HG03135 (cell line): Measurements from ENCODE around the gene KAT7.
A peak's percentile ranks its signal among the peaks of the same experiment; 100 is the strongest.

Source experiments
- ATAC-seq: cut with Tn5 transposase; IDR thresholded peaks from one replicate; pipeline ENCODE4 v1.9.1; 2021; ENCODE audit warnings: mild to moderate bottlenecking, moderate library complexity; ENCODE audit not compliant: unreplicated experiment

The KAT7 gene

DNA sequence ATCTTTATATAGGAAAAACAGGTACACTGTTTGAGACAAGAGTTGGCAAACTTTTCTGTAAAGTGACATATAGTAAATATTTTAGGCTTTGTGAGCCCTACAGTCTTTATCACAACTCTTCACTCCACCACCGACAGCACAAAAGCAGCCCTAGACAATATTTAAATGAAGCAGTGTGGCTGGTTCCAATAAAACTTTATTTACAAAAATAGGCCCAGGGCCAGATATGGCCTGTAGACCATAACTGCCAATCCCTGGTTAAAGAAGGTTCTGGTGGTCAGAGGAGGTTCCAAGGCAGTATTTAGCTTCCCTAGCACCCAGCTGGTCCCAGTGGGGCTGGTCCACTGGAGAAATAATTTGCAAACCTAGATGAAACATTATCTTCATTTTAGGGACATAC, 28.2 kb upstream of the KAT7 start:
- no peak for ATAC-seq

DNA sequence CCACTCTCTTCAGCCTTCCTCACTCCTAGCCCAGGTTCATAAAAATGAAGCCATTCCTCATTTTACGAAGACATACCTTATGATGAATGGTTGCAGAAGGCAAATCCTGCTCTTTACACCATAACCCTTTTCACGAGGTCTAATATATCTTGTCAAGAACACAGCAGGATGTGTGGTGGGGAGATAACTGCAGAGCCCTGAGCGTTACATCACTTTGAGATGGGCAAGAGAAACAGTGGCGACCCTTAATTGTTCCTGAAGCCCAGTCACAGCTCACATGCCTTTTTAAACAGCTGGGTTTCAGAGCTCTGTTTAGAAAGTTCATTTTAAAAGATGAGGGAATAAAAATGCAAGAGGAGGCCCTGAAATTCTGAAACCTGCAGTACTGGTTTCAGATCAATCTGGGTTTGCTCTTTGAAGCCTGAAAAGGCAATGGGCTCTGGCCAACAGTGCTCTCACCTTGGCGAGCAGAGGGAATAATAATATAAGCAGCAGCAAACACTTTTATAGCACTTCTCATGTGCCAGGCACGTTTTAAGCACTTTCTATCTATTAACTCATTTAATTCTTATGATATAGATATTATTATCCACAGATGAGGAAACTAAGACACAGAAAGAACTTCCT, 27.4 kb upstream of the KAT7 start:
- ATAC-seq, result no peak

DNA sequence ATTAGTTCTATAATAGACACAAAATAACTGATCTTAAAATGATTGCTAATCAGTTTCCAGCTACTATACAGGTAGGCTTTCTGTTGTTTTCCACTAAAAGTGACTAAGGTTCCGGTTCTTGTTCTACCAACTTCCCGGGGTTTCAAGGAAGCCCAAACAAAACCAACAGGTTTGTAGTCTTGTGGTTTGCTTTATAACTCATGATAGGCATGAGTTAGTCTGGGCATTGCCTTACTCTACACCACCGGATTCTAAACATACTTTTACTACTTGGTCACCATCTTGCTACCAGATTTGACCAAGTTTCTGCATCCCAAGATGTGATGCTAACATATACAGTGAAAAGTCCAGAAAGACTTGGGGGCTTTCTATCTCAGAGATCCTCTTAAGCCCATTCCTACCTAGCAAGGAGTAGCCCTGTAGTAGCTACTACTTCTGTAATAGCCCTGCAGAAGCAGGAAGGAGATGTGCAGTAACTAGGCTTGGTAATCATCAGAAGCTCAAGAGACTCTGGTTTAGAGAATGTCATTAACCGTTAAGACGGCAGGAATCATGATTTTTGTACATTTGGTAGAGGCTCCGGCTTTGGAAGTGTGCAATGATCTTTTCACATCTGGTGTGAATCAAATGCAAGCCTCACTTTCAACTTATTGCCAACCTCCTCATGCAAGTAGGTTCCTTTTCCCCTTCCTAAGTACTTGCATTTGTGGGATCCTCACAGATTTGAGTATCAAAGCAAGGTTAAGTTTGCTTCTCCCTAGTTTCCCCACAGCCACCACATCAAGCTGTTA, 26.1 kb upstream of the KAT7 start:
- ATAC-seq, result no peak

DNA sequence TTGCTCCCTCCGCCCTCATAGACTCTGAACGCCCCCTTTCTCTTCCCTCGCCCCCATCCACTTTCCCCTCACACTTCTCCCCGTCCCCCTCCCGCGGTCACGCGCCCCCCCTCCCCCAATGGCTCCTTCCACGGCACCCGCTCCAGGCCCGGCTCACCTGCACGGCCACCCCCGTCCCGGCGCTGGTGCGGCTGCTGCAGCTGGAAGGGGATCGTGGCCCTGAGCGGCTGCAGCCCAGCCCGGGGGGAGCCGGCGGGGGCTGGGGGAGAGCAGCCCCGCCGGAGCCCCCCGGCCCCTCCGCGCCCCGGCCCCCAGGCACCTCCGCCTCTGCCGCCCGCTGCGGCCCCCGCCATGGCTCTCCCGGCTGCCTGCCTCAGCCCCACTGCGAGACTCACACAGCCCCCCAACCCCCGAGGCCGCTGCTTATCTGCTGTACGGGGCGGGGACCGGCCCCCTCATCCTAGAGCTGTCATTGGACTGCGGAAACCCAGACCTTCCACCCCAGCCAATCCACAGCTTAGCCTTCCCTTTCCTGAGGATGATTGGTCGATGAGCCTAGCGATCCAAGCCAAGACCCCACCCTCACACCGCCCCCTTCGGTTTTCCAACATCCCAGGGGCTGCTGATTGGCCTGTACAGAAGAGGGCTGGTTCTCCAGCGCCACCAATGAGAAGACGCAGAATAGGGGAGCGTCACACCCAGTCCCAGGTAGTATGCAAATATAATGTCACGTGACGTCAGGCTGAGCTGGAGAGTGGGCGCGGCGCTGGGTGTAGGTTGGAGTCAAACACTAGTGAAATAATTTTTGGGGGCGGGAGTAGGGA, 24.5 kb upstream of the KAT7 start, which contains the start of gene FAM117A:
Gene FAM117A (minus strand): TSS at position 397 of the 824 bp plus-strand sequence. CDS start 44 bp downstream, at position 353.
- peak; percentile 89 for ATAC-seq

DNA sequence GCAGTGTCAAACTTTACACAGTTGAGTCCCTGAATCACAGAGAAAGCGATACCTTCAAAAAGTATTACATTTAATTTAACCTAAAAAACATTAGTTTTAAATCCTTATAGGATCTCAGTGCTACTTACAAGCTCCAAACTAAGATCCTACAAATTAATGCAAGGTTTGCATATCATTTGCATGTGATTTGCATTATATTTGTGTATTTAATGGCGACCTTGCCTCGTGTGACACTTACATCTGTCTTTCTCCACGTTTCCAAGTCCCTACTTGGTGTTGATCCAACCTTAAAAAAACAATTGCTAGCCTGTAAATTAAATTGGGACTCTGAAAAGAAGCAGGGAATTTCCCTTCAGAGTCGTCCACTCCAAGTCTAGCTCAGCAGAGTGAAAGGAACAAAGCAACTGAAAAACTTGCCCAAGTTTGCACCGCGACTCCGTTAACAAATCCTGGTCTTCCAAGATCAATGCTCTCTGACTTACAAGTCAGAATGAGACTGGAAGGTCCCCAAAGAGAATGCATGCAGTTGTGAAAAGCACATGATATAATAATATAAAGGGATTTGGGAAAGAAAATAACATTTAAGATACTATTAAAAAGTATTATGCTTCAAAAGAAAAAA, 23.8 kb upstream of the KAT7 start:
- ATAC-seq, result no peak

DNA sequence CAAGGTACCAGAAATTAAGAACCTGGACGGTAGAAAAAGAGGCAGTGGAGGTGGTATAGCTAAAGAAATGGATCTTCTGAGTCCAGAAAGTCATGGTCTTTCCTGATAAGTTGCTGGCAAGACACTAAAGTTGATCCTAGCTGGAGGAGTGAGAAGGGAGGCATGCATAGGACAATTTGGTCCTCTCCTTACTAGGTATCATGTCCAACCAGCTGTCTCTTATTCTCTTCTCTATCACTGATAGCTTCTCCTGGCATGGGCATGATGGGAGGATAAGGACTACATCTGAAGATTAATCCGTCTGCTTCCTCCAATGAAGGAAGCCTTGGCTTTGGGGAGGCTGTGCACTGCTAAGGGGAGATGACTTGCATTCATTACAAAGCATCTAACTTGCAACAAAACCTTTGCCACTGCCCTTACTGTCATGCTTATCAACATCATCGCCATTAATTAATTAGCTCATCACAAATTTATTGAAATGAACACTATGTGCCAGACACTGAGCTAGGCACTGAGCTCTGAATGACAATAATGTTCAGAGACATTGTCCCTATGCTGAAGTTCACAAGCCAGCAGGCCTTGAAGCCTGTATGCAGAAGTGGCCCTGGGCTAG, 21.5 kb upstream of the KAT7 start:
- no peak for ATAC-seq

DNA sequence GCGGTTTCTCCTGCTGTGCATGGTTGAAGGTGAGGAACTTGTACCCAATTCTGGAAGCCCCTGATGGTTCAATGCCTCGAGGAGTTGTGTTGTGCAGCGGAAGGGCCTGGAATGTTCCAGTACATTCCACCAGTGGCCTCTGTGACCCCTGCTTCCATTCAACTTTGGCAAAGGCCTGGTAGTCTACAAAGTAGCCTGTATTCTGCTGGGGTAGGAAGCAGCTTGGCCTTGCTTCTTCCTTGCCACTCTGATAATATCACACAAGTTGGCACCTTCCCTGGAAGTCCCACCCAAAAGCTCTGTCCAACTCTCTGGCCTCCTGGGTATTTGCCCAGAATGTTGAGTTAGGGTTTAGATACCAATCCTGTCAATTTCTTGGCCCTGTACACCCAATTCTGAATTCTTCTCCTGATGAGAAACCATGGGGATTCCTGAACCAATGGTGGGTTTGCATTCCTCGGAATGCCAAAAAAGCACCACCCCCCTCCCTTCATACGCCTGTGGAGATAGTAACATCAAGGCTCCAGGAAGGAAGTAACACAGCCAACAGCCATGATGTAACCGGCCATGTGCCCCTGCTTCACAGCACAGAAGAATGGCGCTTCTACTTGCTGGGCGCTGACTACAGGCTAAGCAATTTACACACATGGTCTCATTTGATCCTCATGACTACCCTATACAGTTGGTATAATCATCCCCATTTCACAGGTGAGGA, 12.8 kb upstream of the KAT7 start:
- ATAC-seq, result no peak

DNA sequence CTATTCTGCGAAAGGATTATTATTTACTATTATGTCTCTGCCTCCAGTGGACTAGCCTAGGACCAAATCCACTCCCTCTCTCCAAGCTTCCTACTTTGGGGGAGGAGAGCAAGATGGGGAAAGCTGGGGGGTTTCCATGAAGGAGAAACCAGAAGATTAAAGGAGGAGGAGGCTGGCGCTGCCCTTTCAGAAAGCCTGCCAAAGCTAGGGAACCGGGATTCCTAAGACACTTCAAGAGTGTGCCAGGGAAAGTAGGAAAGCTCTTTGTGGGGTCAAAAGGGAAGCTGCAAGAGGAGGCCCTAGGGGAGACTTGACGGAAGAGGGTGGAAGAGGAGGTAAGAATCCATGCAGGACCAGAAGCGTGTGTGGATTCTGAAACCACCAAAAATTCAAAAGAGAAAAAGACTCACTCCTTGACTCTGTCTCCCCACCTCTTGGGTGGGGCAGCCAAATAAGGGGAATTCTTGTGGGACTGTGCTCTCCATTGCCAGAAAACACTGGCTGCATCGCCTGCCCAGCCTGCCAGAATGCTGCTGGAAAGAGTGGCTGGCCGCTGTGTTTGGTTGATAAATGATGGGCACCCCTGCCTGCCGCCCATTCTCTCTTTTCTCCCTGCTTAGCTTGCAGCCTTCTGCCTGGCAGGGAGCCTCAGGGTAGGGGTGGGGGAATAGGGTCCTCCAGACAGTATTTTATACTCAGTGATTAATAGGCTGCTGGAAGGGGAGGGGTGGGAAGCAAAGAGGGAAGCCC, 11.8 kb upstream of the KAT7 start:
- no peak for ATAC-seq

DNA sequence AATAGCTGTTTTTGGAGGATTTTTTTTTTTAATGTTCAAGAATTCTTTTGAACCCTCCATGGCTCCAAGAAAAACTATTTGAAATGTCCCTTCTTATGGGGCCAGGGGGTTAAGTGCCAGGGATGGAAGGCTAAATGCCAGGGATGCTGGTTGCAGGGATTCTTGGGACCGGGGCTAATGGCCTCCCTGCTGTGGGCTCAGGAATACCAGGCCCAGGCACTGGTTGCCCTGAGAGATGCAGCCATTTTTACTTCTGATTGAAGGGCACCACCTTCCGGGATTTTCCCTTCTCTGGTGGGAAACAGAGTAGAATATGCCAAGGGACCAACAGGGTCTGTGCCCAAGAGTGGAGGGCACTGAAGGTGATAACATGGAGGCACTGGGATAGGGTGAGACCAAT, 10.9 kb upstream of the KAT7 start:
- no peak for ATAC-seq

DNA sequence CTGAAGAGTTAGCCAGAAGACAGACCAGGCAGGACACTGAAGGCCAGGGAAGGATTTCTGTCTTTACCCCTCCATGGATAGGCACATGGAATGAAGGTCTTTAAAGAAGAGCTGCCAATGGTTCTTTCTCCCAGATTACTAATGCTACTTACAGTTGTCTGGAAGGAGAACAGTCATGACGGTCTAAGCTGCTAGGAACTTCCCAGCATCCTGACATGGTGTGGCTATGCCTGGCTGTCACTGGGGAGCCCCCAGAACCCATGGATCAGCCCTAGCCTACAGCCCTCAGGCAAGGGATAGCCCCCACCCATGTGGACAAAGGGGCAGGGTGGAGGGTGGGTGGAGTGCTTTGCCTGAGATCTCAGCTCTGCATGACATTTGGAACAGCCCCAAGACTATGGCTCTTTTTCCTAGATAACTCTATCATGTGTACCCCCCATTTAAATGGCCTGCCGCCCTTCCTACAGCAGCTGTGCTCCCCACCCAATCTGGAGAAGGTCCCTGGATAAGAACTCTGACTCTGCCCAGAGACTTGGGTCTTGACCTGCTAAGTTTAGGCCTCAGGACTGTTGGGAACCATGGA, 9.2 kb upstream of the KAT7 start:
- no peak for ATAC-seq

DNA sequence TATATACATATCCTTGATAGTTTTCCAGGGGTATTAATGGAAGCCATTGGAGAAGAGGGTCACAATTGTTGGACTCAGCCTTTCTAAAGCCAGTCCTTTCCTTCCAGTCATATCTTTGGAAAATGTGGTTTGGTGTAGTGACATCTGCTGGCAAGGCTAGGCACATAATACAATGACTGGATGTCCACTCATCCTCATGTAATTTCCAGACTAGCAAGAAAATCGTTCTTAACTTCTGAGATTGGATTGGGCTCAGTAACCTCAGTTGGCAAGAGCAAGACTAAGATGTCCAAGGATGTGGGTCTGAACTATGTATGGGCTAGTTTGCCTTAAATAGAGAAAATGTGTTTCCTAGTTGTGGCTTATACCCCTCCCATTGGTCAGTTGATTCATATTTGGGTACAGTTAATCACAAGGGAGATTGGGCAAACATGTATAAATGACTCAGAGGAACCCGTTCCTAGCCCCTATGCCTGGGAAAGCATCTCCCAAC, 8.7 kb upstream of the KAT7 start:
- ATAC-seq, result no peak

DNA sequence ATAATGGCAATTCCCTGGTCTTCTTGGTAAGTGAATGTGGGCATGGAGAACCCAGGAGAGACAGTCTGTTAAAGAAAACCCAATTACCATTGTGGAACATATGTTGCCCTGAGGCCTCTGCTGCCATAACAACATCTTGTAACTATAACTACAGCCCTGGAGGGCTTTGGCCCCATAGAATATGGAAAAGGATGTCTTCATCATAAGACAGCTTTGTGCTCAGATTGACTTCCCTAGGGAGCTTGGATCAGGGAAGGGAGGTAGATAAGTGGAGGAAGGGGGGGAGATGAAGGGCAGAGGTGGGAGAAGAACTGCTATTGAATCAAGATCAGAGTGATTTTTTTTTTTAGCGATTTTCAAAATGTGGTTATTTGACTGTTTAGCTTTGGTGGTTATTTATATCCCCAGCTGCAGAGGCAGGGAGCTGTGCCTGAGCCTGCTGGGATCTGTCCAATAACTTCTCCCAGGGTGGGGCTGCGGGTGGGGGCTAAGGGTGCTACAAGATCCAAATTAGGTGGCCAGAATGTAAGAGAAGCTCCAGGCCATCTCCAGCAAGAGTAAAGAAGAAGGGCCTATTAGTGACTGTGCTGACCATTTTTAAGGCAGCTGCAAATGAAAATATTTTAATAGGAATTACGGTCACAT, 5.3 kb upstream of the KAT7 start:
- ATAC-seq, result no peak

DNA sequence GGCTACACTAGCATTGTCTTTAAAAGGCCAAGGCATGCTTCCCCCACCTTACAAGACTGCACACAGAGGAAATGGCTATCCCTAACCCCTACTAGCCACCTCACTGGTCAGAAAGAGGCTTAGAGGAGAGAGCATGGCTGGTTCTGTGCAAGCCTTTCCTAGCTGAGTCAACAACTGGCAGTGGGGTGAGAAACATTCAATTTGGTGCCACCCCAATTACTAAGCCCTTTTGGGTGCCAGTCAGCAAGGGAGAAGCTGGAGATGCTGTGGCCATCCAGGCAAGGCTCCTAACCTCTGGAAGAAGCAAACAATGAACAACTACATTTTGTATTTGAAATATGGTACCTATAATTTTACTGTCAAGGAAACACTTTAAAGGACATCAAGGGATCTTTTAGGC, 4.7 kb upstream of the KAT7 start:
- ATAC-seq, result no peak

DNA sequence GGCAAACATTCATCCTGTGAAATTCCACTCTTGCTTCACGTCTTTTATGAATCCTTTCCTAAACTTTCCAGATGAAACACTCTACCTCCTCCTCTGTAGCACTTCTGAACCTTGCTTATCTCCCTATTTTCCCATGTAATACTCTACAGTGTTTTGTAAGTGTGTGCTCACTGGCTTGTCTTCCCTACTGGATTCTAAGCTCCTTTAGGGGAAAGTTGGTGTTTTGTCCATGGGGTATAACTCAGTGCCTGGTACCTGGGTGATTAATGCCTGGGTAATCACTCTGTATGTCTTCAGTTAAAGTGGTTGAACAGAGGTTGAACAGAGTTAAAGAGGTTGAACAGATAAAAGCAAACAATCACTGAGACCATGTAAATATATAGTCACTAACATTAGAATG, 3.8 kb upstream of the KAT7 start:
- ATAC-seq, result no peak

DNA sequence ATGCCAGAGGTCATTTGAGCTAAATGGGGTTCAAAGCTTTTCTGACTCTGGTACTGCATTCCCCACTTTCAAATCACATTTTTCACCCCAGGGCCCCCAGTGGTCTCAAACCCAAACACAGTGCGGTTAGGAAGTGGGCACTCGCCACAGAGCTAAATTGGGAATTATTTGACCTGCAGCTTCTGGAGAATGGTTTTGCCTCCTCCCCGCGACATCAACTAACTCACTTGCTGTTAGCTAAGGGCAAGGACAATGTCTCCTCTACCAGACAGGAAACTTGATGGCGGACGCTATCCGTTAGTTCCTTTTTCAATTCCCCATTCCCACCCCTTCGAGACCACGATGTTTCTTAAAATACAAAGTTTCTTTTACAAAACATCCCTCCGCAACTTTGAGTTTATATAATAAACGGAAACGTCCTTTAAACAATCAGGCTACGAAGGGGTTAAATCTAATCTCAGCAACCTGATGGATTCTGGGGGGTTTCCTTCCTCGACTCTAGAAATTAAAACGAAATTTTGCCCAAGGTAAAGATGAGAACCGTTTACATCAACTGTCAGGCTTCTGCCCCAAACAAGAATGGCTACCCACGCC, 500 bp upstream of the KAT7 start:
- no peak for ATAC-seq

DNA sequence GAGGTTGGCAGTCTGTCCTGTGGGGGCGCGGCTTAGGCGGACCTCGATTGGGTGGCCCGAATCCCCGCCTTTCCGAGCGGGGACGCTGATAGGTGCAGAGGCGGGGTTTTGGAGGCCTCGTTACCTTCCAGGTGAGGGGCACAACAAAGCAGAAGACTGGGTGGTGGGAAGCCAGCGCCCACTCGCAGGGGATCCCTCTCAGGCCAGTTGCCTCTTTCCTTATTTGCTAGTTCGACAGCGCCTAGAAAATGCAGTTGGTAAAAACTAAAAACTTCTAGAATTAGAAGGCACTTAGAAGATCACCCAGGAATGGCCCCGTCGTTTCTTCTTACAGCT, 730 bp downstream of the KAT7 start:
- no peak for ATAC-seq

DNA sequence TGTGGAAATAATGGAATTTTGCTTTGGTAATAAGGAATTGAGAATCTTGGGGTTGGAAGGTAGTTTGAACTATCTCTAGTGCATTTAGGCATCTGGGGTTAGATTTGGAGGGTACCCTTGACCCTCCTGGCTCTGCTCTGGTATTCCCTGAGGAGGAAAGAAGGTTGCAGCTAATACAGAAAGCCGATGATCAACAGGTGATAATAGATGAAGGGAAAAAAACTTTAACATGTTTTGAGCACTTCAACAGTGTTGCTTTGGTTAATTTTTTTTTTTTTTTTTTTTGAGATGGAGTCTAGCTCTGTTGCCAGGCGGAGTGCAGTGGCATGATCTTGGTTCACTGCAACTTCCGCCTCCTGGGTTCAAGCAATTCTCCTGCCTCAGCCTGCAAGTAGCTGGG, 4.8 kb downstream of the KAT7 start:
- no peak for ATAC-seq

DNA sequence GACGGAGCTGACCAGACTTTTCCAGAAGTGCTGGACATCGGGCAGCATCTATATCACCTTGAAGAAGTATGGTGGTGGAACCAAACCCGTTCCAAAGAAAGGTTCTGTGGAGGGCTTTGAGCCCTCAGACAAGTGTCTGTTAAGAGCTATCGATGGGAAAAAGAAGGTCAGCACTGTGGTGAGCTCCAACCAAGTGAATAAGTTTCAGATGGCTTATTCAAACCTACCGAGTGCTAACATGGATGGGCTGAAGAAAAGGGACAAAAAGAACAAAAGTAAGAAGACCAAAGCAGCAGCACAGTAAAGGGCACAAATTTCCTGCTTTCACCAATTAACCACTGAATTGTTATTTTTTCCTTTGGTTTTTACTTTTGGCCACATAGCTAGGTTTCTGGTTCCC, 6.9 kb downstream of the KAT7 start:
- no peak for ATAC-seq
